K562 (cell line): ENCODE measurements around the gene GNAI3. TPM values are rescaled to one million over a fixed set of nuclear protein-coding genes. Genes with fewer than 3 reads are reported as not detected.

Experiments used
- ATAC-seq: fragments of 200-7000 bp; cut with Tn5 transposase; 3 replicates; pipeline ENCODE4 v1.9.1; 2020; ENCODE audit warnings: moderate library complexity
- BruUV-seq: library from RNA; stranded (reverse); fragments of 400-500 nt; replicated peaks from 2 replicates; lab custom pipeline; 2021; lab: Mats Ljungman, UMichigan
- CTCF ChIA-PET: fragments of 300-600 bp; formaldehyde crosslinking; extraction: SDS; loops from one replicate; lab custom pipeline; 2021; ENCODE audit warnings: low intra/inter-chr PET ratio; lab: Yijun Ruan, JAX
- POLR2A ChIA-PET: fragments of 300-600, 350-650 bp; sonication (Branson Sonifier 250); formaldehyde crosslinking; extraction: SDS; loops from one replicate; lab custom pipeline; 2021; ENCODE audit warnings: antibody characterized with exemption, inconsistent platforms; lab: Yijun Ruan, JAX
- DNase-seq, 4 experiments: peaks; one replicate each; pipeline versions ENCODE4 v3.0.0 to v3.0.0-alpha.2; 2011 to 2018; ENCODE audit warnings: low spot score in 3 of 4, mixed read lengths in 3 of 4; ENCODE audit errors: extremely low read depth in 1 of 4
- FAIRE-seq: peaks from 2 replicates; lab custom pipeline; 2011; peaks lifted over from hg19 to GRCh38; lab: Jason Lieb, UNC
- H2AFZ ChIP-seq: 2 replicates; pipeline ENCODE4 v1.6.0; 2011; ENCODE audit warnings: low read depth, low read length, control low read depth, inconsistent platforms
- H3K27ac ChIP-seq: fragments of 200-600 bp; 3 replicates; pipeline ENCODE4 v1.8.0; 2011; ENCODE audit warnings: low read depth, mild to moderate bottlenecking, control low read depth, inconsistent platforms, low read length, moderate library complexity, mixed read lengths; ENCODE audit errors: extremely low read depth
- H3K27me3 ChIP-seq, 2 experiments: fragments of 300-600 bp in 1 of 2; 2 replicates in 1 of 2; 3 replicates in 1 of 2; pipeline versions ENCODE4 v1.6.0 to v1.8.0; 2011; ENCODE audit warnings: inconsistent platforms in 2 of 2, low read length in 2 of 2, mild to moderate bottlenecking in 1 of 2, mixed read lengths in 1 of 2, moderate library complexity in 1 of 2; ENCODE audit not compliant: control insufficient read depth in 2 of 2, insufficient read depth in 2 of 2
- H3K36me3 ChIP-seq: fragments of 300-600 bp; 3 replicates; pipeline ENCODE4 v1.8.0; 2011; ENCODE audit warnings: mild to moderate bottlenecking, low read length, inconsistent platforms; ENCODE audit not compliant: control insufficient read depth, insufficient read depth
- H3K4me1 ChIP-seq, 2 experiments: fragments of 200-600 bp in 1 of 2; replicated peaks in 1 of 2; 2 replicates in 1 of 2; 3 replicates in 1 of 2; pipeline versions ENCODE4 v1.5.1 to v1.8.0; 2011; ENCODE audit warnings: inconsistent platforms in 2 of 2, low read length in 2 of 2, mild to moderate bottlenecking in 1 of 2, mixed read lengths in 1 of 2, moderate library complexity in 1 of 2; ENCODE audit not compliant: control insufficient read depth in 2 of 2, insufficient read depth in 2 of 2
- H3K4me2 ChIP-seq: 2 replicates; pipeline ENCODE4 v1.6.1; 2011; ENCODE audit warnings: low read length, control low read depth, inconsistent platforms, mixed read lengths; ENCODE audit not compliant: insufficient read depth
- H3K4me3 ChIP-seq: fragments of 200-600 bp; sonication (generic), shearing (Covaris generic); 2 replicates; pipeline ENCODE4 v1.5.1; 2016; ENCODE audit warnings: control low read depth, inconsistent platforms
- H3K79me2 ChIP-seq: fragments of 200-600 bp; 3 replicates; pipeline ENCODE4 v1.8.0; 2011; ENCODE audit warnings: low read length, inconsistent platforms; ENCODE audit not compliant: control insufficient read depth, insufficient read depth
- H3K9ac ChIP-seq, 2 experiments: 2 replicates each; pipeline versions ENCODE4 v1.6.0 to v1.6.1; 2011; ENCODE audit warnings: low read depth in 2 of 2, low read length in 2 of 2, control low read depth in 1 of 2, inconsistent platforms in 1 of 2, mild to moderate bottlenecking in 1 of 2, mixed read lengths in 1 of 2; ENCODE audit not compliant: insufficient read depth in 1 of 2
- H3K9me1 ChIP-seq: one replicate; pipeline ENCODE4 v1.6.0; 2011; ENCODE audit warnings: inconsistent platforms, mild to moderate bottlenecking, low read length, moderate library complexity; ENCODE audit not compliant: control insufficient read depth, insufficient read depth
- H3K9me3 ChIP-seq: replicated peaks from 2 replicates; pipeline ENCODE4 v1.5.1; 2011; ENCODE audit warnings: low read depth, low read length, inconsistent platforms; ENCODE audit not compliant: control insufficient read depth, insufficient read depth
- H4K20me1 ChIP-seq: replicated peaks from 2 replicates; pipeline ENCODE4 v1.6.1; 2011; ENCODE audit warnings: low read length, inconsistent platforms, mixed read lengths; ENCODE audit not compliant: control insufficient read depth, insufficient read depth
- CREM ChIP-seq: IDR thresholded peaks from 2 replicates; pipeline ENCODE4 v1.6.1; 2014; ENCODE audit warnings: antibody characterized with exemption, low read depth
- ERF ChIP-seq: fragments of 450-650 bp; formaldehyde crosslinking; IDR thresholded peaks from 2 replicates; pipeline ENCODE4 v1.4.0; 2020; ENCODE audit warnings: mild to moderate bottlenecking, mixed read lengths
- ETV1 ChIP-seq: fragments of 450-650 bp; conservative IDR thresholded peaks from 2 replicates; pipeline ENCODE4 v1.6.1; 2016; ENCODE audit warnings: missing genetic modification characterization, control low read depth, low read depth, missing compliant biosample characterization
- FIP1L1 ChIP-seq: fragments of 200-400 bp; formaldehyde crosslinking; IDR thresholded peaks from 2 replicates; pipeline ENCODE4 v1.6.1; 2018; ENCODE audit warnings: mild to moderate bottlenecking, low read depth, low read length; ENCODE audit not compliant: poor library complexity, severe bottlenecking
- FOSL1 ChIP-seq: fragments of 200-800 bp; sonication (Bioruptor generic); conservative IDR thresholded peaks from 2 replicates; pipeline ENCODE4 v1.6.1; 2016; ENCODE audit warnings: missing genetic modification characterization, missing compliant biosample characterization
- FOXK1 ChIP-seq: sonication (generic); formaldehyde crosslinking; IDR thresholded peaks from 2 replicates; pipeline ENCODE4 v1.8.0; 2022; ENCODE audit warnings: missing genetic modification reagents, mild to moderate bottlenecking, borderline replicate concordance
- HSF4 ChIP-seq: fragments of 250-450 bp; sonication (Bioruptor Pico); IDR thresholded peaks from 2 replicates; pipeline ENCODE4 v2.1.2; 2022; ENCODE audit warnings: mild to moderate bottlenecking, moderate library complexity, borderline replicate concordance
- MEIS2 ChIP-seq: fragments of 450-650 bp; IDR thresholded peaks from 2 replicates; pipeline ENCODE4 v1.6.1; 2014; ENCODE audit warnings: mild to moderate bottlenecking; ENCODE audit not compliant: partially characterized antibody
- PHF20 ChIP-seq: fragments of 450-650 bp; IDR thresholded peaks from 2 replicates; pipeline ENCODE4 v1.6.1; 2018; ENCODE audit not compliant: partially characterized antibody
- RBM14 ChIP-seq: fragments of 200-400 bp; formaldehyde crosslinking; IDR thresholded peaks from 2 replicates; pipeline ENCODE4 v1.6.1; 2018; ENCODE audit warnings: low read depth, mild to moderate bottlenecking, low read length, moderate library complexity, borderline replicate concordance; ENCODE audit not compliant: insufficient read depth
- SMARCE1 ChIP-seq: fragments of 450-650 bp; IDR thresholded peaks from 2 replicates; pipeline ENCODE4 v1.7.1; 2016; ENCODE audit warnings: mild to moderate bottlenecking
- WGBS: fragments of 100-300 bp; shearing (Covaris generic); methylation state at CpG from one replicate; pipeline ENCODE4 v1.1.6; 2016; ENCODE audit warnings: low coverage, mixed read lengths; ENCODE audit not compliant: insufficient coverage; ENCODE audit errors: missing lambda C conversion rate; 5-methylcytosine and 5-hydroxymethylcytosine counted together
- in situ Hi-C: fragments of 300-500 bp; cut with MboI; formaldehyde crosslinking; loops from 4 replicates; pipeline ENCODE4 v1.15.0; 2018; ENCODE audit warnings: inconsistent platforms, mixed read lengths
- intact Hi-C: fragments of 100-400 bp; cut with micrococcal nuclease; formaldehyde crosslinking; loops from 2 replicates; pipeline ENCODE4 v1.14.2; 2022
- polyA plus RNA-seq, 8 experiments: library from polyadenylated mRNA; depleted of rRNA in 4 of 8; stranded (reverse) in 5 of 8; unstranded in 3 of 8; fragments of >200 nt; fragmentation: Nextera tagmentation in 2 of 8; fragmentation: Illumina TruSeq in 1 of 8; extraction: Ambion mirVana in 2 of 8; extraction: Trizol in 1 of 8; gene quantifications; 2 replicates each; pipeline versions ENCODE4 v1.2.1 to v1.2.3, GENCODE V29; 2011 to 2014; ENCODE audit warnings: inconsistent platforms in 1 of 8, missing spikeins in 1 of 8
- total RNA-seq, 7 experiments: library from RNA; depleted of rRNA in 6 of 7; stranded (reverse); fragments of >200 nt in 6 of 7; fragmentation: Illumina TruSeq in 2 of 7; extraction: Trizol in 2 of 7; gene quantifications; 2 replicates each; pipeline versions ENCODE4 v1.2.1 to v1.2.3, GENCODE V29; 2011 to 2021; ENCODE audit warnings: low replicate concordance in 1 of 7
- TF ChIP-seq, protein P1 (sequence below), 2 experiments: IDR thresholded peaks in 1 of 2; conservative IDR thresholded peaks in 1 of 2; 2 replicates each; pipeline ENCODE4 v1.6.1; 2016; ENCODE audit warnings: low read depth in 2 of 2, mild to moderate bottlenecking in 1 of 2, missing compliant biosample characterization in 1 of 2, missing genetic modification characterization in 1 of 2, moderate library complexity in 1 of 2
- TF ChIP-seq, protein P2 (sequence below): sonication (generic); IDR thresholded peaks from 2 replicates; pipeline ENCODE4 v1.6.1; 2016
- TF ChIP-seq, protein P3 (sequence below), 3 experiments: fragments of 200-800 bp in 1 of 3; fragments of 250-450 bp in 1 of 3; fragments of 450-650 bp in 1 of 3; sonication (Bioruptor Pico) in 1 of 3; sonication (Bioruptor generic) in 1 of 3; formaldehyde crosslinking in 1 of 3; IDR thresholded peaks; 2 replicates each; pipeline versions ENCODE4 v1.6.1 to v1.8.0; 2016 to 2022; ENCODE audit warnings: mild to moderate bottlenecking in 2 of 3, missing genetic modification characterization in 2 of 3, missing compliant biosample characterization in 1 of 3, moderate library complexity in 1 of 3

GNAI3 gene
- total and polyA plus RNA-seq, 9 of the 15 experiments (the other 6 are each of a cell fraction or from before 2014, with no cell fraction given): 6.3 to 13.2 (median 8.9) TPM

DNA sequence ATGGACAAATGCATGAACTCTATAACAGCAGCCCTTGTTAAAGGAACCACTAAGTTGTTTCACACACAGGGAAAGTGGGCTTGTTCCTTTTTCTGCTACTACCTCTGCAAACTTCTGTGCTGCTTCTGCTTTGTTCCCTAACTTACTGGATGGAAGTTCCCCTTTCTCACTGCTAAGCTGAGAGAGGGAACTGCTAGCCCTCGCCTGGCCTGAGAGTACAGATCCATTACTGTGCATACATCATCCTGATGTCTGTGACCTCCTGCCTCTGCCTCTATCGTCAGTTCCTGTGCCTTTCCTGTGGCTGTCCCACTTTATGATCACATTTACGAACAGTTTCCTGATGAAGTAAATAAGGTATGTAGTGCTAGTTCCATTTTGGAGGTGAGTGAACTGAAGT, 67.5 kb downstream of the GNAI3 start:
- intact Hi-C loops: loop anchor here (5.0 kb wide), 1 partner anchor 69 kb away; the partner anchor contains the start of gene GNAI3
- Histone ChIP-seq H3K4me3 (no peak overlapping the region), H3K9me1 (no peaks in the 10 kb centered on the region), H4K20me1 (no peaks in the 10 kb centered on the region), H3K9me3 (no peaks in the 10 kb centered on the region), H3K79me2 (peaks cover 20% of the 10 kb centered on the region), H3K4me1 (peaks cover 12 to 14% of the 10 kb centered on the region in 2 experiments), H3K9ac (no peak overlapping the region), H3K4me2 (no peak overlapping the region), H3K27me3 (peaks cover 15 to 18% of the 10 kb centered on the region in 2 experiments; a peak in 4 of 5 replicates), H2AFZ (peak overlapping the region; percentile 20), H3K27ac (peak overlapping the region; percentile 1; the same call in 1 of the 3 replicates), H3K36me3 (no peaks in the 10 kb centered on the region)
- ChIA-PET POLR2A (interaction anchor here (0.7 to 2.0 kb wide), 5 partner anchors 10 to 334 kb away, joined by 3 to 13 read pairs (median 3); partner anchors contain the start of gene GNAI3), CTCF (no interaction called here)
- no TSS peak for BruUV-seq
- ATAC-seq: no peak
- peak in 1 of 4 experiments; percentile 35 for DNase-seq
- WGBS: 20% methylated on average over 3 of the region's 3 CpGs
- FAIRE-seq: no peak
- in situ Hi-C loops: no loop called here
- TF ChIP-seq MEIS2 (peak; percentile 32), SMARCE1 (peak; percentile 46; the same call in 1 of the 2 replicates), ERF (CRISPR knock-in tag) (peak; percentile 7; the same call in 1 of the 2 replicates), PHF20 (no peak), CREM (peak; percentile 70), RBM14 (no peak), ETV1 (tag) (no peak), FOSL1 (tag) (no peak), FOXK1 (CRISPR knock-in tag) (no peak), FIP1L1 (no peak), HSF4 (CRISPR knock-in tag) (no peak)
- TF ChIP-seq, protein P1, sequence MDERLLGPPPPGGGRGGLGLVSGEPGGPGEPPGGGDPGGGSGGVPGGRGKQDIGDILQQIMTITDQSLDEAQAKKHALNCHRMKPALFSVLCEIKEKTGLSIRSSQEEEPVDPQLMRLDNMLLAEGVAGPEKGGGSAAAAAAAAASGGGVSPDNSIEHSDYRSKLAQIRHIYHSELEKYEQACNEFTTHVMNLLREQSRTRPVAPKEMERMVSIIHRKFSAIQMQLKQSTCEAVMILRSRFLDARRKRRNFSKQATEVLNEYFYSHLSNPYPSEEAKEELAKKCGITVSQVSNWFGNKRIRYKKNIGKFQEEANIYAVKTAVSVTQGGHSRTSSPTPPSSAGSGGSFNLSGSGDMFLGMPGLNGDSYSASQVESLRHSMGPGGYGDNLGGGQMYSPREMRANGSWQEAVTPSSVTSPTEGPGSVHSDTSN (CRISPR knock-in tag; IDR thresholded peaks at IDR 0.05; ENCODE audit: low read depth): no peak
- TF ChIP-seq, protein P1 (tag; conservative IDR thresholded peaks at IDR 0.05; ENCODE audit: low read depth): peak; percentile 64
- TF ChIP-seq, protein P2, sequence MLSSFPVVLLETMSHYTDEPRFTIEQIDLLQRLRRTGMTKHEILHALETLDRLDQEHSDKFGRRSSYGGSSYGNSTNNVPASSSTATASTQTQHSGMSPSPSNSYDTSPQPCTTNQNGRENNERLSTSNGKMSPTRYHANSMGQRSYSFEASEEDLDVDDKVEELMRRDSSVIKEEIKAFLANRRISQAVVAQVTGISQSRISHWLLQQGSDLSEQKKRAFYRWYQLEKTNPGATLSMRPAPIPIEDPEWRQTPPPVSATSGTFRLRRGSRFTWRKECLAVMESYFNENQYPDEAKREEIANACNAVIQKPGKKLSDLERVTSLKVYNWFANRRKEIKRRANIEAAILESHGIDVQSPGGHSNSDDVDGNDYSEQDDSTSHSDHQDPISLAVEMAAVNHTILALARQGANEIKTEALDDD: 0 out of 2 replicates have a peak, but pooled peaks have one; percentile 31
- TF ChIP-seq, protein P3, sequence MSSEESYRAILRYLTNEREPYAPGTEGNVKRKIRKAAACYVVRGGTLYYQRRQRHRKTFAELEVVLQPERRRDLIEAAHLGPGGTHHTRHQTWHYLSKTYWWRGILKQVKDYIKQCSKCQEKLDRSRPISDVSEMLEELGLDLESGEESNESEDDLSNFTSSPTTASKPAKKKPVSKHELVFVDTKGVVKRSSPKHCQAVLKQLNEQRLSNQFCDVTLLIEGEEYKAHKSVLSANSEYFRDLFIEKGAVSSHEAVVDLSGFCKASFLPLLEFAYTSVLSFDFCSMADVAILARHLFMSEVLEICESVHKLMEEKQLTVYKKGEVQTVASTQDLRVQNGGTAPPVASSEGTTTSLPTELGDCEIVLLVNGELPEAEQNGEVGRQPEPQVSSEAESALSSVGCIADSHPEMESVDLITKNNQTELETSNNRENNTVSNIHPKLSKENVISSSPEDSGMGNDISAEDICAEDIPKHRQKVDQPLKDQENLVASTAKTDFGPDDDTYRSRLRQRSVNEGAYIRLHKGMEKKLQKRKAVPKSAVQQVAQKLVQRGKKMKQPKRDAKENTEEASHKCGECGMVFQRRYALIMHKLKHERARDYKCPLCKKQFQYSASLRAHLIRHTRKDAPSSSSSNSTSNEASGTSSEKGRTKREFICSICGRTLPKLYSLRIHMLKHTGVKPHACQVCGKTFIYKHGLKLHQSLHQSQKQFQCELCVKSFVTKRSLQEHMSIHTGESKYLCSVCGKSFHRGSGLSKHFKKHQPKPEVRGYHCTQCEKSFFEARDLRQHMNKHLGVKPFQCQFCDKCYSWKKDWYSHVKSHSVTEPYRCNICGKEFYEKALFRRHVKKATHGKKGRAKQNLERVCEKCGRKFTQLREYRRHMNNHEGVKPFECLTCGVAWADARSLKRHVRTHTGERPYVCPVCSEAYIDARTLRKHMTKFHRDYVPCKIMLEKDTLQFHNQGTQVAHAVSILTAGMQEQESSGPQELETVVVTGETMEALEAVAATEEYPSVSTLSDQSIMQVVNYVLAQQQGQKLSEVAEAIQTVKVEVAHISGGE (CRISPR knock-in tag; IDR thresholded peaks at IDR 0.05): 0 out of 6 replicates have a peak, but pooled peaks of 1 of the 3 experiments have one; percentile 23
